ENCODE data around the gene POR. TPM values are rescaled to one million over a fixed set of nuclear protein-coding genes. Genes with fewer than 3 reads are reported as not detected.
A peak's percentile ranks its signal among the peaks of the same experiment; 100 is the strongest.

POR gene
- total RNA-seq, 1 donor from 2014 or later = 236 TPM

DNA sequence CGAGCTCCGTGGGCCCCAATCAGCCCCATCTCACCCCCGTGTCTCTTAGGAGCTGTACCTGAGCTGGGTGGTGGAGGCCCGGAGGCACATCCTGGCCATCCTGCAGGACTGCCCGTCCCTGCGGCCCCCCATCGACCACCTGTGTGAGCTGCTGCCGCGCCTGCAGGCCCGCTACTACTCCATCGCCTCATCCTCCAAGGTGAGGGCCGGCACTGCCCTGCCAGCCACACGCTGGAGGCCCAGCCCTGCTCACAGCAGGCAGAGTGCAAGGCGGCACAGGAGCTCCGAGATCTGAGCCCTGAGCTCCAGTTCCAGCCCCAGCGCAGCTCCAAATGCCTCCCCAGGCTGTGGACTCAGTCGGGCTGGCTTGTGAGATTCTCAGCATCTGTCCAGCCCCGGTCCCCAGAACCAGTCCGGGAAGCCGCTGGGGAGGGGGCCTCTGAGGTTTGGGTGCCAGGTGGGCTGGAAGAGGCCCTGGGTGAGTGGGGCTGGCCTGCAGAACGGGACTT is 70.1 kb downstream of the POR start:
- Histone ChIP-seq H3K4me1 (peaks cover 4 to 8% of the 10 kb centered on the region in 2 donors), H3K27me3 (no peaks in the 10 kb centered on the region), H3K4me3 (no peak overlapping the region), H3K9me3 (no peaks in the 10 kb centered on the region), H3K36me3 (peaks cover 78 to 81% of the 10 kb centered on the region in 2 donors), H3K27ac (no peak overlapping the region)
- DNase-seq (ENCODE audit: low spot score in 2 of 2) = no peak
- intact Hi-C loops (cut with DNase I) = no loop called here
- TF ChIP-seq, protein P1, sequence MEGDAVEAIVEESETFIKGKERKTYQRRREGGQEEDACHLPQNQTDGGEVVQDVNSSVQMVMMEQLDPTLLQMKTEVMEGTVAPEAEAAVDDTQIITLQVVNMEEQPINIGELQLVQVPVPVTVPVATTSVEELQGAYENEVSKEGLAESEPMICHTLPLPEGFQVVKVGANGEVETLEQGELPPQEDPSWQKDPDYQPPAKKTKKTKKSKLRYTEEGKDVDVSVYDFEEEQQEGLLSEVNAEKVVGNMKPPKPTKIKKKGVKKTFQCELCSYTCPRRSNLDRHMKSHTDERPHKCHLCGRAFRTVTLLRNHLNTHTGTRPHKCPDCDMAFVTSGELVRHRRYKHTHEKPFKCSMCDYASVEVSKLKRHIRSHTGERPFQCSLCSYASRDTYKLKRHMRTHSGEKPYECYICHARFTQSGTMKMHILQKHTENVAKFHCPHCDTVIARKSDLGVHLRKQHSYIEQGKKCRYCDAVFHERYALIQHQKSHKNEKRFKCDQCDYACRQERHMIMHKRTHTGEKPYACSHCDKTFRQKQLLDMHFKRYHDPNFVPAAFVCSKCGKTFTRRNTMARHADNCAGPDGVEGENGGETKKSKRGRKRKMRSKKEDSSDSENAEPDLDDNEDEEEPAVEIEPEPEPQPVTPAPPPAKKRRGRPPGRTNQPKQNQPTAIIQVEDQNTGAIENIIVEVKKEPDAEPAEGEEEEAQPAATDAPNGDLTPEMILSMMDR (IDR thresholded peaks at IDR 0.05) = no peak

DNA sequence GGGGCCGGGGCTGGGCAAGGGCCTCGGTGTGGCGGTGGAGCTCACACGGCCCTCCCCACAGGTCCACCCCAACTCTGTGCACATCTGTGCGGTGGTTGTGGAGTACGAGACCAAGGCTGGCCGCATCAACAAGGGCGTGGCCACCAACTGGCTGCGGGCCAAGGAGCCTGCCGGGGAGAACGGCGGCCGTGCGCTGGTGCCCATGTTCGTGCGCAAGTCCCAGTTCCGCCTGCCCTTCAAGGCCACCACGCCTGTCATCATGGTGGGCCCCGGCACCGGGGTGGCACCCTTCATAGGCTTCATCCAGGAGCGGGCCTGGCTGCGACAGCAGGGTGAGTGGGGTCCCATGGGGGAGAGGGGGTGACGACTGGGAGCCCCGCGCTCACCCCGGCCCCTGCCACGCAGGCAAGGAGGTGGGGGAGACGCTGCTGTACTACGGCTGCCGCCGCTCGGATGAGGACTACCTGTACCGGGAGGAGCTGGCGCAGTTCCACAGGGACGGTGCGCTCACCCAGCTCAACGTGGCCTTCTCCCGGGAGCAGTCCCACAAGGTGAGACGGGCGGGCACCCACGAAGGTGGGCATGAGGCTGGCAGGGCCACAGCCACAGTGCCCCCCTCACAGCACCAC is 70.7 kb downstream of the POR start:
- no peak overlapping the region for H3K4me3 ChIP-seq
- H3K27me3 ChIP-seq = no peaks in the 10 kb centered on the region
- H3K9me3 ChIP-seq = no peaks in the 10 kb centered on the region
- intact Hi-C loops (cut with DNase I) = no loop called here
- no peak for DNase-seq (ENCODE audit: low spot score in 2 of 2)
- H3K4me1 ChIP-seq = peaks cover 6 to 11% of the 10 kb centered on the region in 2 donors
- H3K27ac ChIP-seq = no peak overlapping the region
- TF ChIP-seq, protein P1 (IDR thresholded peaks at IDR 0.05) = no peak
- H3K36me3 ChIP-seq = peaks cover 72 to 75% of the 10 kb centered on the region in 2 donors

DNA sequence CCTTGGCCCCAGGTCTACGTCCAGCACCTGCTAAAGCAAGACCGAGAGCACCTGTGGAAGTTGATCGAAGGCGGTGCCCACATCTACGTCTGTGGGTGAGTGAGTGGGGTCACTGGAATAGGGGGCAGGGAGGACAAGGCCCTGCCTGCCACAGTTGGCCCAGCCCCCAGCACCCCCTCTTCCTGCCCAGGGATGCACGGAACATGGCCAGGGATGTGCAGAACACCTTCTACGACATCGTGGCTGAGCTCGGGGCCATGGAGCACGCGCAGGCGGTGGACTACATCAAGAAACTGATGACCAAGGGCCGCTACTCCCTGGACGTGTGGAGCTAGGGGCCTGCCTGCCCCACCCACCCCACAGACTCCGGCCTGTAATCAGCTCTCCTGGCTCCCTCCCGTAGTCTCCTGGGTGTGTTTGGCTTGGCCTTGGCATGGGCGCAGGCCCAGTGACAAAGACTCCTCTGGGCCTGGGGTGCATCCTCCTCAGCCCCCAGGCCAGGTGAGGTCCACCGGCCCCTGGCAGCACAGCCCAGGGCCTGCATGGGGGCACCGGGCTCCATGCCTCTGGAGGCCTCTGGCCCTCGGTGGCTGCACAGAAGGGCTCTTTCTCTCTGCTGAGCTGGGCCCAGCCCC is 71.3 kb downstream of the POR start:
- H3K27me3 ChIP-seq = no peaks in the 10 kb centered on the region
- DNase-seq (ENCODE audit: low spot score in 2 of 2) = no peak
- TF ChIP-seq, protein P1 (IDR thresholded peaks at IDR 0.05) = no peak
- no peaks in the 10 kb centered on the region for H3K9me3 ChIP-seq
- H3K36me3 ChIP-seq = peaks cover 66 to 69% of the 10 kb centered on the region in 2 donors
- intact Hi-C loops (cut with DNase I) = no loop called here
- no peak overlapping the region for H3K4me3 ChIP-seq
- H3K27ac ChIP-seq = no peak overlapping the region
- H3K4me1 ChIP-seq = peaks cover 6 to 11% of the 10 kb centered on the region in 2 donors

DNA sequence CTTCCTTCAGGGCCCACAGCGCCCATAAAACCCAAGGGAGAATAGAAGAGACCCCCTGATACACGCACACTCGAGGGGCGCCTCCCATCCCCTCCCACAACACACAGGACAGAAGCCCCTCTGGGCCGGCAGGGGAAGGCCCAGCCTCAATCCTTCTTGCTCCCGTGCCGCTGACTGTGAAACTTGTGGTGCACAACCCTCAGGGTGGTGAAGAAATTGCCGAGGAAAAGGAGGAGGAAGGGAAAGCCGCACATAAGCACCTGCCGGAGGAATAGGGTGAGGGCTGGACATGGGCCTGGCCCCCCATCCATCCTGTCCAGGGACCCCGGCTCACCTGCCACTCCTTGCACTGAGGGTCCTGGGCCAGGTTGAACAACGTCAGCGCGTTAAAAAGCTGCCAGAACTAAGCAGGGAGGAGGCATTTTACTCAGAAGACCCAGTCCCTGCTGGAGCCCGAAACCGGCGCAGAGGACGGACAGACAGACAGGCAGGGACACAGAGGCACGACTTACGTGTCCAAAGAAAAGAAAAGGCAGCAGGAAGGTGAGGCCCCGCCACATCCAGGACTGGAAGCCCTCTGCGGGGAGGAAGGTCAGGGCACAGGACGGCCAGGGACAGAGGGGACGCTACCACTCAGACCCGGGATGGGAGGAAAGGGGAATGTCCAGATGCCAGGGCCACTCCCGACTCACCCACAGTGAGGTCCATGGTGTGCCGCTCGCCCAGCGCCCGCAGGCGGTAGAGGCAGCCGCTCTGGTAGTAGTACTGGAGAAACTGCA is 72.3 kb downstream of the POR start:
- H3K4me1 ChIP-seq = peaks cover 6 to 11% of the 10 kb centered on the region in 2 donors
- H3K27ac ChIP-seq = peak overlapping the region in 1 of 2 donors; percentile 24
- no peak for DNase-seq (ENCODE audit: low spot score in 2 of 2)
- intact Hi-C loops (cut with DNase I) = no loop called here
- no peaks in the 10 kb centered on the region for H3K9me3 ChIP-seq
- TF ChIP-seq, protein P1 (IDR thresholded peaks at IDR 0.05) = no peak
- peaks cover 60 to 66% of the 10 kb centered on the region in 2 donors for H3K36me3 ChIP-seq
- H3K27me3 ChIP-seq = no peaks in the 10 kb centered on the region
- no peak overlapping the region for H3K4me3 ChIP-seq

DNA sequence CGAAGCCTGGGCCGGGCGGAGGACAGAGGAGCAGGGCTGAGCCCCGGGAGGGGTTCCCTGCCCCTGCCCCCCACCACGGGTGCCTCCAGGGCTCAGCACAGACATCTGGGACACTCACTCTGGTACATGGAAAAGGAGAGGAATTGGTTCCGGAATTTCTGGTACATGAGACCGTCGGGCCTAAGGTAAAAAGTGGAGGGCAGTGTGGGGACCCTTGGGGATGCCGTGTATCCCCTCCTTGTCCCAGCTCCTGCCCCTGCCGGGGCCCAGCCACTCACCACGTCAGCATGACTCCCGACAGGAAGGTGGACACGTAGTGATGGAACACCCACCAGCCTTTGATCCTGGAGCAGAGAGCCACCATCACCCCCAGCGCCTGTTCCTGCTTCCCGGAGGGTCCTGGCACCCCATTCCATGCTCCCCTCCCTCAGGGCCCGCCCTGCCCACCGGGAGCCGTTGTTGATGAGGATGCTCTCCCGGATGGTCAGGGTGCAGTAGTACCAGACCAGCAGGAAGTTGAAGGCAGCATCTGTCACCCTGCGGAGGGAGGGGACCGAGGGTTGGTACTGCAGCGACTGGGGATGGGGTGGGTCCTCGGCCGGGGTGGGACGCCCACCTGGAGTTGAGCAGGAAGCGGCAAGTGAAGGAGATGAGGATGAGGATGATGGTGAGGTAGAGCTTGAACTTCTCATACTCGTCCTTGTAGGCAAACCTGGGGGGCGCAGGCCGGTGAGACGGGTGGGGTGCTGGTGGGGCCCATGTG is 73.0 kb downstream of the POR start:
- DNase-seq (ENCODE audit: low spot score in 2 of 2) = no peak
- Histone ChIP-seq H3K27me3 (no peaks in the 10 kb centered on the region), H3K36me3 (peaks cover 53 to 59% of the 10 kb centered on the region in 2 donors), H3K9me3 (no peaks in the 10 kb centered on the region), H3K4me1 (peaks cover 6 to 14% of the 10 kb centered on the region in 2 donors), H3K27ac (peak overlapping the region in 1 of 2 donors; percentile 4), H3K4me3 (no peak overlapping the region)
- intact Hi-C loops (cut with DNase I) = no loop called here
- TF ChIP-seq, protein P1 (IDR thresholded peaks at IDR 0.05) = no peak
